HEK293 (cell line): Measurements from ENCODE around the gene ABHD15.

ENCODE experiments used
- KLF9 ChIP-seq: fragments of 450-650 bp; formaldehyde crosslinking; IDR thresholded peaks from 2 replicates; pipeline ENCODE4 v1.5.1; 2016; ENCODE audit warnings: missing biosample characterization, missing genetic modification characterization, low read depth
- MYNN ChIP-seq: fragments of 450-650 bp; formaldehyde crosslinking; IDR thresholded peaks from 2 replicates; pipeline ENCODE4 v1.5.1; 2016; ENCODE audit warnings: missing biosample characterization, missing genetic modification characterization, borderline replicate concordance
- SETDB1 ChIP-seq: IDR thresholded peaks from one replicate; pipeline ENCODE4 v1.6.1; 2017; ENCODE audit warnings: mild to moderate bottlenecking, low read length, moderate library complexity, mixed read lengths; ENCODE audit not compliant: insufficient read length
- ZBTB21 ChIP-seq: fragments of 450-650 bp; formaldehyde crosslinking; IDR thresholded peaks from 2 replicates; pipeline ENCODE4 v1.5.1; 2017; ENCODE audit warnings: missing biosample characterization, missing genetic modification characterization
- ZNF600 ChIP-seq: fragments of 450-650 bp; formaldehyde crosslinking; IDR thresholded peaks from 2 replicates; pipeline ENCODE4 v1.5.1; 2016; ENCODE audit warnings: missing biosample characterization, missing genetic modification characterization
- ZNF791 ChIP-seq: fragments of 450-650 bp; formaldehyde crosslinking; IDR thresholded peaks from 2 replicates; pipeline ENCODE4 v1.5.1; 2016; ENCODE audit warnings: missing biosample characterization, missing genetic modification characterization
- ZNF792 ChIP-seq: fragments of 450-650 bp; formaldehyde crosslinking; IDR thresholded peaks from 2 replicates; pipeline ENCODE4 v1.5.1; 2016; ENCODE audit warnings: missing biosample characterization, missing genetic modification characterization
- TF ChIP-seq, protein P1 (sequence below): fragments of 450-650 bp; formaldehyde crosslinking; IDR thresholded peaks from 2 replicates; pipeline ENCODE4 v1.5.1; 2016; ENCODE audit warnings: missing biosample characterization, missing genetic modification characterization

DNA sequence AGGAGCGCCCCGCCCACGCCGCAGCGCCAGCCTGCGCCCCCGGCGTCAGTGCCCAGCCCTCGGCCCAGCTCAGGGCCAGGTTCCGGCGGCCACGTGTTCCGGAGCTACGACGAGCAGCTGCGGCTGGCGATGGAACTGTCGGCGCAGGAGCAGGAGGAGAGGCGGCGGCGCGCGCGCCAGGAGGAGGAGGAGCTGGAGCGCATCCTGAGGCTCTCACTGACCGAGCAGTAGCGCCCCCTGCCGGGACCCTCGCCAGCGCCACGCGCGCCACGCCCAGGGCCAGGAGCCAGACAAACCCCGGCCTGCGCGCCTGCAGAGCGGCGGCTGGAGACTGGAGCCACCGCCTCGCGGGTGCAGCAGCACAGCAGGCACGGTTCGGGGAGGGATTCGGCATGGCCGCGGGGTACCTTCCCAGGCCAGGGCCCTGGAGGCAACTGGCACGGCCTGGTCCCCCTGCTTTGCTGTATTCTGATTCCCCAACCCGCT lies 46.6 kb upstream of the ABHD15 start:
- no peak for TF ChIP-seq KLF9 (tag by site-specific recombination)
- TF ChIP-seq SETDB1: no peak
- TF ChIP-seq, protein P1, sequence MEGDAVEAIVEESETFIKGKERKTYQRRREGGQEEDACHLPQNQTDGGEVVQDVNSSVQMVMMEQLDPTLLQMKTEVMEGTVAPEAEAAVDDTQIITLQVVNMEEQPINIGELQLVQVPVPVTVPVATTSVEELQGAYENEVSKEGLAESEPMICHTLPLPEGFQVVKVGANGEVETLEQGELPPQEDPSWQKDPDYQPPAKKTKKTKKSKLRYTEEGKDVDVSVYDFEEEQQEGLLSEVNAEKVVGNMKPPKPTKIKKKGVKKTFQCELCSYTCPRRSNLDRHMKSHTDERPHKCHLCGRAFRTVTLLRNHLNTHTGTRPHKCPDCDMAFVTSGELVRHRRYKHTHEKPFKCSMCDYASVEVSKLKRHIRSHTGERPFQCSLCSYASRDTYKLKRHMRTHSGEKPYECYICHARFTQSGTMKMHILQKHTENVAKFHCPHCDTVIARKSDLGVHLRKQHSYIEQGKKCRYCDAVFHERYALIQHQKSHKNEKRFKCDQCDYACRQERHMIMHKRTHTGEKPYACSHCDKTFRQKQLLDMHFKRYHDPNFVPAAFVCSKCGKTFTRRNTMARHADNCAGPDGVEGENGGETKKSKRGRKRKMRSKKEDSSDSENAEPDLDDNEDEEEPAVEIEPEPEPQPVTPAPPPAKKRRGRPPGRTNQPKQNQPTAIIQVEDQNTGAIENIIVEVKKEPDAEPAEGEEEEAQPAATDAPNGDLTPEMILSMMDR (tag by site-specific recombination): no peak
- TF ChIP-seq ZBTB21 (tag by site-specific recombination): no peak
- no peak for TF ChIP-seq ZNF600
- TF ChIP-seq ZNF792: no peak
- no peak for TF ChIP-seq MYNN (tag by site-specific recombination)
- TF ChIP-seq ZNF791 (tag by site-specific recombination): no peak
